A549 (cell line): ENCODE data around the gene ATP6AP1. TPM values are rescaled to one million over a fixed set of nuclear protein-coding genes. Genes with fewer than 3 reads are reported as not detected.
A peak's percentile ranks its signal among the peaks of the same experiment; 100 is the strongest.

Experiments
- ATAC-seq, 2 experiments: fragments of 200-7000 bp in 1 of 2; fragments of >200 bp in 1 of 2; cut with Nextera tagmentation in 1 of 2; cut with Tn5 transposase in 1 of 2; 3 replicates each; pipeline versions ENCODE4 v1.8.0 to v1.9.1; 2018 to 2020; ENCODE audit warnings: mild to moderate bottlenecking in 1 of 2, moderate library complexity in 1 of 2
- CTCF ChIA-PET: fragments of 300-600 bp; sonication (Branson Sonifier 250); formaldehyde crosslinking; extraction: SDS; loops from one replicate; lab custom pipeline; 2021; ENCODE audit warnings: antibody characterized with exemption, inconsistent platforms; lab: Yijun Ruan, JAX
- POLR2A ChIA-PET: fragments of 350-600 bp; formaldehyde crosslinking; extraction: SDS; loops from one replicate; lab custom pipeline; 2021; ENCODE audit warnings: antibody characterized with exemption, inconsistent platforms; lab: Yijun Ruan, JAX
- DNase-seq, 2 experiments: peaks; one replicate each; pipeline versions ENCODE4 v3.0.0 to v3.0.0-alpha.2; 2011 to 2016; ENCODE audit warnings: low read depth in 1 of 2, low spot score in 1 of 2
- FAIRE-seq: peaks from 2 replicates; lab custom pipeline; 2011; peaks lifted over from hg19 to GRCh38; lab: Jason Lieb, UNC
- H3K27ac ChIP-seq, 2 experiments: fragments of >200 bp; sonication (Bioruptor Twin); formaldehyde crosslinking; 3 replicates each; pipeline ENCODE4 v1.5.1; 2016 to 2017
- H3K4me1 ChIP-seq: fragments of >200 bp; sonication (Bioruptor Twin); formaldehyde crosslinking; 3 replicates; pipeline ENCODE4 v1.6.1; 2016
- H3K4me2 ChIP-seq: fragments of >200 bp; sonication (Bioruptor Twin); formaldehyde crosslinking; 3 replicates; pipeline ENCODE4 v1.6.1; 2016
- H3K4me3 ChIP-seq: fragments of >200 bp; sonication (Bioruptor Twin); formaldehyde crosslinking; 3 replicates; pipeline ENCODE4 v1.5.1; 2016
- H3K9me3 ChIP-seq: fragments of >200 bp; sonication (Bioruptor Twin); formaldehyde crosslinking; 3 replicates; pipeline ENCODE4 v1.6.1; 2016
- CBX2 ChIP-seq: fragments of 200-600 bp; sonication (generic); IDR thresholded peaks from 2 replicates; pipeline ENCODE4 v1.6.1; 2016; ENCODE audit warnings: low read depth, mild to moderate bottlenecking, borderline replicate concordance
- CEBPB ChIP-seq, 2 experiments: fragments of >200 bp in 1 of 2; sonication (Bioruptor Twin) in 1 of 2; formaldehyde crosslinking in 1 of 2; IDR thresholded peaks; 2 replicates each; pipeline ENCODE4 v1.6.1; 2012 to 2016
- CHD2 ChIP-seq: fragments of 150-350 bp; IDR thresholded peaks from 2 replicates; pipeline ENCODE4 v1.6.1; 2014; ENCODE audit warnings: low read length; ENCODE audit not compliant: partially characterized antibody
- EP300 ChIP-seq, 2 experiments: fragments of >200 bp; sonication (Bioruptor Twin); formaldehyde crosslinking; IDR thresholded peaks; 2 replicates in 1 of 2; 3 replicates in 1 of 2; pipeline ENCODE4 v1.6.1; 2016 to 2017
- FOSB ChIP-seq: fragments of 250-450 bp; sonication (Bioruptor Pico); IDR thresholded peaks from 2 replicates; pipeline ENCODE4 v1.5.0; 2020; ENCODE audit warnings: mild to moderate bottlenecking, moderate library complexity
- FOSL2 ChIP-seq, 2 experiments: fragments of 450-650 bp in 1 of 2; fragments of >200 bp in 1 of 2; sonication (Bioruptor Twin) in 1 of 2; formaldehyde crosslinking; IDR thresholded peaks; 2 replicates each; pipeline versions ENCODE4 v1.5.0 to v1.6.1; 2016 to 2020; ENCODE audit warnings: mild to moderate bottlenecking in 1 of 2, moderate library complexity in 1 of 2
- GATA3 ChIP-seq: IDR thresholded peaks from 2 replicates; pipeline ENCODE4 v1.6.1; 2012; ENCODE audit warnings: borderline replicate concordance
- HEYL ChIP-seq: fragments of 250-450 bp; sonication (Bioruptor Pico); IDR thresholded peaks from 2 replicates; pipeline ENCODE4 v1.8.0; 2021; ENCODE audit warnings: mild to moderate bottlenecking, moderate library complexity
- HOXB13 ChIP-seq: fragments of 250-450 bp; sonication (Bioruptor Pico); IDR thresholded peaks from 2 replicates; pipeline ENCODE4 v1.5.0; 2020; ENCODE audit warnings: low read depth, mild to moderate bottlenecking, moderate library complexity
- HOXB5 ChIP-seq: fragments of 250-450 bp; sonication (Bioruptor Pico); IDR thresholded peaks from 2 replicates; pipeline ENCODE4 v1.5.0; 2020; ENCODE audit warnings: mild to moderate bottlenecking, moderate library complexity
- JUN ChIP-seq, 2 experiments: fragments of >200 bp; sonication (Bioruptor Twin); formaldehyde crosslinking; IDR thresholded peaks; 2 replicates in 1 of 2; 3 replicates in 1 of 2; pipeline ENCODE4 v1.6.1; 2016 to 2017
- JUNB ChIP-seq: fragments of >200 bp; sonication (Bioruptor Twin); formaldehyde crosslinking; IDR thresholded peaks from 2 replicates; pipeline ENCODE4 v1.6.1; 2016
- PHF8 ChIP-seq: fragments of 200-600 bp; sonication (generic); IDR thresholded peaks from 2 replicates; pipeline ENCODE4 v1.6.1; 2016; ENCODE audit warnings: low read depth, mild to moderate bottlenecking, antibody characterized with exemption, moderate library complexity, borderline replicate concordance
- RNF2 ChIP-seq: fragments of 200-600 bp; sonication (generic); IDR thresholded peaks from 2 replicates; pipeline ENCODE4 v1.6.1; 2016; ENCODE audit warnings: low read depth, mild to moderate bottlenecking, antibody characterized with exemption, moderate library complexity, borderline replicate concordance
- SREBF2 ChIP-seq: fragments of 450-650 bp; IDR thresholded peaks from 2 replicates; pipeline ENCODE4 v1.6.1; 2014; ENCODE audit warnings: mild to moderate bottlenecking, moderate library complexity
- TFCP2L1 ChIP-seq: fragments of 250-450 bp; sonication (Bioruptor Pico); IDR thresholded peaks from 2 replicates; pipeline ENCODE4 v1.5.0; 2021; ENCODE audit warnings: mild to moderate bottlenecking
- ZFP36 ChIP-seq: fragments of 450-650 bp; IDR thresholded peaks from 2 replicates; pipeline ENCODE4 v1.6.1; 2014; ENCODE audit warnings: borderline replicate concordance; ENCODE audit not compliant: partially characterized antibody
- ZSCAN20 ChIP-seq: fragments of 250-450 bp; sonication (Bioruptor Pico); IDR thresholded peaks from 2 replicates; pipeline ENCODE4 v1.8.0; 2022; ENCODE audit warnings: mild to moderate bottlenecking, moderate library complexity
- WGBS: methylation state at CpG from one replicate; pipeline ENCODE4 v1.1.6; 2017; ENCODE audit errors: missing lambda C conversion rate; 5-methylcytosine and 5-hydroxymethylcytosine counted together
- polyA plus RNA-seq, 4 experiments: library from polyadenylated mRNA; depleted of rRNA in 3 of 4; stranded (reverse); fragments of >200 nt; fragmentation: RNase III in 1 of 4; extraction: RNeasy Plus Mini Kit Qiagen cat#74134 plus additional on column Dnase treatment in 1 of 4; gene quantifications; 2 replicates in 3 of 4; 3 replicates in 1 of 4; pipeline ENCODE4 v1.2.3, GENCODE V29; 2011 to 2017
- TF ChIP-seq, protein P1 (sequence below): IDR thresholded peaks from 2 replicates; pipeline ENCODE4 v1.6.1; 2012
- TF ChIP-seq, protein P2 (sequence below): IDR thresholded peaks from 2 replicates; pipeline ENCODE4 v1.6.1; 2012; ENCODE audit warnings: low read depth, borderline replicate concordance

Gene ATP6AP1
- polyA plus RNA-seq, 2 of the 4 experiments (the other 2 are of a cell fraction): 62.6 to 81.7 TPM

DNA sequence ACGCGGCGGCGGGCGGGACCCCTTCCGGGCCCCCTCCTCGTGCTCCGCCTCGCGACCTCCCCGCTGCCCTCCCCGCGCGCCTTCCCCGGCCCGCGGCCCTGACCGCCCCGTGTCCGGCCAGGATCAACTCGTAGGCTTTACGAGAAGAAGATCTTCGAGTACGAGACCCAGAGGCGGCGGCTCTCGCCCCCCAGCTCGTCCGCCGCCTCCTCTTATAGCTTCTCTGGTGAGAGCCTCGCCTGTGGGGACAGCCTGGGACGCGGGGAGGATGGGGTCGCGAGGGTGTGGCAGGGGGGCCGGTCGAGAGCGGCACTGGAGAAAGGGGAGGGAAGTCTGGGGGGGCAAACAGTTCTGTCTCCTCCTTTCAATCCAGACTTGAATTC, 48.9 kb upstream of the ATP6AP1 start:
- Histone ChIP-seq H3K9me3 (no peaks in the 10 kb centered on the region), H3K27ac (peak overlapping the region; percentile 86 to 96), H3K4me3 (peak overlapping the region; percentile 91), H3K4me1 (peaks cover 27% of the 10 kb centered on the region), H3K4me2 (peak overlapping the region; percentile 98)
- no peak for ATAC-seq
- FAIRE-seq: no peak
- no peak for TF ChIP-seq FOSB (CRISPR knock-in tag)
- peak in 1 of 2 experiments; percentile 12; a peak in 1 of 5 replicates for TF ChIP-seq JUN (IDR thresholded peaks at IDR 0.05)
- TF ChIP-seq HOXB13: no peak
- ChIA-PET CTCF (interaction anchor here (1.7 kb wide), 1 partner anchor 17 kb away, joined by 8 read pairs; no protein-coding TSS in a partner anchor), POLR2A (interaction anchor here (1.3 to 1.6 kb wide), 2 partner anchors 9 to 18 kb away, joined by 9 to 11 read pairs; partner anchors contain the start of gene RPL10)
- no peak for DNase-seq
- 0% methylated on average over 7 of the region's 38 CpGs for WGBS

DNA sequence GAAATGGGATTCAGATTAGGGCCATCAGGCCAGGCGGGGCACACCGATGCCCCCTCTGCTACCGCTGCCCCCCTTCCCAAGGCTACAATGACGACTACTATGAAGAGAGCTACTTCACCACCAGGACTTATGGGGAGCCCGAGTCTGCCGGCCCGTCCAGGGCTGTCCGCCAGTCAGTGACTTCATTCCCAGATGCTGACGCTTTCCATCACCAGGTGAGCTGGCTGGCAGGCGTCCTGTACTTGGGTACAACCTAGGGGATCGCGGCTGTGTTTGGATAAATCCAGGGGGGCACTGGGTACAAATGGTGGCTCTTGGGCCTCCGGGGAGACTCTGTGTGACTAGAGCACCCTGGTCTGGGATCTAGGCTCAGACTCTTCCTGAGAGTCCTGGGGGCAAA, 48.3 kb upstream of the ATP6AP1 start:
- DNase-seq: no peak
- Histone ChIP-seq H3K27ac (peak overlapping the region; percentile 86 to 96), H3K9me3 (no peaks in the 10 kb centered on the region), H3K4me3 (peak overlapping the region; percentile 91), H3K4me2 (peak overlapping the region; percentile 98), H3K4me1 (peaks cover 27% of the 10 kb centered on the region)
- FAIRE-seq: no peak
- ChIA-PET POLR2A (interaction anchor here (1.6 kb wide), 1 partner anchor 9 kb away, joined by 11 read pairs; no protein-coding TSS in a partner anchor), CTCF (interaction anchor here (1.7 kb wide), 1 partner anchor 17 kb away, joined by 8 read pairs; no protein-coding TSS in a partner anchor)
- 63% methylated on average over 2 of the region's 13 CpGs for WGBS
- TF ChIP-seq CEBPB (IDR thresholded peaks at IDR 0.05): no peak
- TF ChIP-seq FOSL2 (IDR thresholded peaks at IDR 0.05): no peak
- TF ChIP-seq FOSL2 (CRISPR knock-in tag; IDR thresholded peaks at IDR 0.05): no peak
- no peak for TF ChIP-seq HOXB5
- TF ChIP-seq PHF8: no peak
- no peak for TF ChIP-seq GATA3
- no peak for TF ChIP-seq JUNB
- no peak for ATAC-seq

DNA sequence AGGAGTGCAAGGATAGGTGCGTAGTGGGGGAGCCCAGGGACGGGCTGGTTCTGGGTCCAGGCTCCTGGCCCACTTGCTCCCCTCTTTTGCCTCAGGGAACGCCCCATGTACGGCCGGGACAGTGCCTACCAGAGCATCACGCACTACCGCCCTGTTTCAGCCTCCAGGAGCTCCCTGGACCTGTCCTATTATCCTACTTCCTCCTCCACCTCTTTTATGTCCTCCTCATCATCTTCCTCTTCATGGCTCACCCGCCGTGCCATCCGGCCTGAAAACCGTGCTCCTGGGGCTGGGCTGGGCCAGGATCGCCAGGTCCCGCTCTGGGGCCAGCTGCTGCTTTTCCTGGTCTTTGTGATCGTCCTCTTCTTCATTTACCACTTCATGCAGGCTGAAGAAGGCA, 47.7 kb upstream of the ATP6AP1 start:
- Histone ChIP-seq H3K4me3 (peak overlapping the region; percentile 91; the same call in 2 of the 3 replicates), H3K27ac (peak overlapping the region in 1 of 2 experiments; percentile 96; a peak in 3 of 6 replicates), H3K4me1 (peaks cover 23% of the 10 kb centered on the region), H3K9me3 (no peaks in the 10 kb centered on the region), H3K4me2 (peak overlapping the region; percentile 98)
- 92% methylated on average over 14 of the region's 14 CpGs for WGBS
- ChIA-PET POLR2A (no interaction called here), CTCF (no interaction called here)
- TF ChIP-seq, protein P1, sequence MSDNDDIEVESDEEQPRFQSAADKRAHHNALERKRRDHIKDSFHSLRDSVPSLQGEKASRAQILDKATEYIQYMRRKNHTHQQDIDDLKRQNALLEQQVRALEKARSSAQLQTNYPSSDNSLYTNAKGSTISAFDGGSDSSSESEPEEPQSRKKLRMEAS: no peak
- TF ChIP-seq PHF8 (no peak), ZFP36 (no peak), HEYL (CRISPR knock-in tag) (no peak), SREBF2 (no peak), FOSB (CRISPR knock-in tag) (no peak), TFCP2L1 (CRISPR knock-in tag) (no peak), CBX2 (no peak)
- TF ChIP-seq, protein P2, sequence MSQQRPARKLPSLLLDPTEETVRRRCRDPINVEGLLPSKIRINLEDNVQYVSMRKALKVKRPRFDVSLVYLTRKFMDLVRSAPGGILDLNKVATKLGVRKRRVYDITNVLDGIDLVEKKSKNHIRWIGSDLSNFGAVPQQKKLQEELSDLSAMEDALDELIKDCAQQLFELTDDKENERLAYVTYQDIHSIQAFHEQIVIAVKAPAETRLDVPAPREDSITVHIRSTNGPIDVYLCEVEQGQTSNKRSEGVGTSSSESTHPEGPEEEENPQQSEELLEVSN: no peak
- DNase-seq (no peak), FAIRE-seq (no peak), ATAC-seq (no peak)

DNA sequence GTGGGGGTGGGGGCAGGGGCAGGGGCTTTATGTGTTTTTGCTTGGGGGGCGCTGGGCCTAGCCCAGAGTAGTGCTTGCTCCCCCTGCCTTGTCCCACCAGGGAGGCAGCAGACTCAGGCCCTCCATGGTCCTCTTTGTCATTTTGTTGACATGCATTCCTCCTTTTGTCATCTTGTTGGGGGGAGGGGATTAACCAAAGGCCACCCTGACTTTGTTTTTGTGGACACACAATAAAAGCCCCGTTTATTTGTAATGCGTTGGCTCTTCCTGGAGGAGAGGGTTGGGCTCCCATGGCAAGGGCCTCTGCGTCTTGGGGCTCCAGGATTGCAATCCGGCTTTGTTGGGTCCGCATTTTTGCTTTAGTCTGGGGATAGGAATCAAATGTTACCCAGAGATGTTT, 47.2 kb upstream of the ATP6AP1 start:
- FAIRE-seq (no peak), DNase-seq (no peak), ATAC-seq (no peak)
- H3K4me2 ChIP-seq: 0 out of 3 replicates have a peak overlapping the region, but pooled peaks have one; percentile 98
- WGBS: 80% methylated on average over 6 of the region's 6 CpGs
- peaks cover 23% of the 10 kb centered on the region for H3K4me1 ChIP-seq
- no peaks in the 10 kb centered on the region for H3K9me3 ChIP-seq
- no peak overlapping the region for H3K4me3 ChIP-seq
- POLR2A ChIA-PET: no interaction called here
- TF ChIP-seq RNF2: no peak
- TF ChIP-seq CHD2: no peak
- no peak for TF ChIP-seq EP300 (IDR thresholded peaks at IDR 0.05)
- TF ChIP-seq ZSCAN20: no peak
- CTCF ChIA-PET: interaction anchor here (3.5 kb wide), 1 partner anchor 7 kb away, joined by 49 read pairs; the partner anchor contains the start of gene FLNA
- H3K27ac ChIP-seq: peak overlapping the region in 1 of 2 experiments; percentile 96; a peak in 1 of 6 replicates
